GM19468 (cell line): ENCODE measurements around the gene GALM.
A peak's percentile ranks its signal among the peaks of the same experiment; 100 is the strongest.
"Not testable (repeated sequence)": the region's sequence is repeated elsewhere in the genome, so short reads cannot be mapped to it uniquely, and the experiment has no call there.

Experiments used
- ATAC-seq: cut with Tn5 transposase; IDR thresholded peaks from one replicate; pipeline ENCODE4 v1.9.1; 2021; ENCODE audit warnings: mild to moderate bottlenecking, moderate library complexity, moderate number of reproducible peaks; ENCODE audit not compliant: unreplicated experiment; ENCODE audit errors: extremely low read depth

The GALM gene

DNA sequence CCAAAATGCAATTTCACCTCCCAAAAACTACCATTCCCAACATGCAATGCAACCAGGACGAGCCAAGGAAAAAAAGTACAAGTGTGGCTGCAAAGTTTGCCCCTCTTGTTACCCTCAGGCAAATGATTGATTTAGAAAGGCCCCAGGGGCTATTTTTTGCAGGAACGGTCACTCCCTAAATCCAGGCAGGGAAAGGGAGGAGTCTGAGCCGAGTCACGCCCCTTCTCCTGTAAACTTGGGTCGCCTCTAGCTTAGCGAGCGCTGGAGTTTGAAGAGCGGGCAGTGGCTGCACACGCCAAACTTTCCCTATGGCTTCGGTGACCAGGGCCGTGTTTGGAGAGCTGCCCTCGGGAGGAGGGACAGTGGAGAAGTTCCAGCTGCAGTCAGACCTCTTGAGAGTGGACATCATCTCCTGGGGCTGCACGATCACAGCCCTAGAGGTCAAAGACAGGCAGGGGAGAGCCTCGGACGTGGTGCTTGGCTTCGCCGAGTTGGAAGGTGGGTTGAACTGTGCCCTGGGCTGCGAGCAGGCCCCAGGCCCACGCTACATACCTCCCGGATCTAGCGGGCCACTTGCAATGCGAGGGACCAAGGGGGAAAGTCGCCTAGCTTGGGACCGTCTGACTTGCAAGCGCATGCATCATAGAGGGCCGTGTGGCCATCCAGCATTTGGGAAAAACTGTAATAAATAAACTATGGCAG lies at the start of gene GALM:
GALM (plus strand) TSS at position 261 of the 702 bp plus-strand sequence; CDS start at position 309, 48 bp downstream.
- ATAC-seq, result no peak

DNA sequence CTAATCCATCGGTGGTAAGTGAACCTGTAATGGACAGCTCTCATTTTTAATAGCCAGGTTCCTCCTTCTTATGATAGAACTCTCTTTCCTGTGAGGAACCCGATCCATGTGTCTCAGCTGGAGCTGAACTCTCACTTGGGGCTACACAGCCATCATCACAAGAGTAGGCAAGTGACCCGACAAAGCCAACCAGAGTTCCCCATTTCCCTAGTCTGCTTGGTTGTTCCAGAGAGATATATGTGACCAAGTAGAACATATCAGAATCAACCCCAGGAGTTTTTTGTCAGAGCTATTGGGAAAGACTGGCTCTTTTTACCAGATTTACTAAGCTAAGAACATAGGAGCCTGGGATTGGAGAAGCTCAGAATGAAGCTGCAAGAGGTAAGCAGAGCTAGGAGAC lies 48.6 kb upstream of the GALM start:
- ATAC-seq, result no peak

DNA sequence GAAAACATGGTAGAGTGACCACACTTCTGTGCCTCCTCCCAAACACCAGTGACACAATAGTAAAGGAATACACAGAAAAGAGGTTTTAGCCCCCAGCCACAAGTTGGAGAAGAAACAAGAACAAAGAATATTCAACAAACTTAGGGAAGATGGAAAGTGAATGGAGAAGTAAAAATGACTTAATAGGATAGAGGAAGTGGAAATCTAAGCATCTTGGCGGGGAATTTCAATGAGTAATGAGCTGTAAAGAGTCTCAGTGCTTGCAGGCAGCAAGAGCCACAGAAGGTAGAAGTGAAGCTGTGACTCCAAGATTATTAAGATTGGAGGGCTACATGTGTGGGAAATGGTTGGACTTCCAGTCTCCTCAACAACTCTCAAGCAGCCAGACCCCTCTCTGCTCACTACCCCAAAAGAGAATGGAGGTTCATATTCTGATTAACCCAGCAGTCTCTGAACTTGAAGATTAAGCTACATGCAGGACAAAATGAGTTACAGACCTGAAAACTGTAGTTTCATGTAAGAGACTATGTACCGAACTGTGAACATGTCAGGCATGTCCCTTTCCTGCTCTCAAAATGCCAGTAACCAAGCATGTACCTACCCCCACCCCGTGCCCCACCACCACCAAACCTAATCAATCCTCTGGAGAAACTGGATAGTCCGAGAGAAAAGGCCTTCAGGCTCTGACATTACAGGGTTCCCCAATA lies 46.3 kb upstream of the GALM start:
- no peak for ATAC-seq

DNA sequence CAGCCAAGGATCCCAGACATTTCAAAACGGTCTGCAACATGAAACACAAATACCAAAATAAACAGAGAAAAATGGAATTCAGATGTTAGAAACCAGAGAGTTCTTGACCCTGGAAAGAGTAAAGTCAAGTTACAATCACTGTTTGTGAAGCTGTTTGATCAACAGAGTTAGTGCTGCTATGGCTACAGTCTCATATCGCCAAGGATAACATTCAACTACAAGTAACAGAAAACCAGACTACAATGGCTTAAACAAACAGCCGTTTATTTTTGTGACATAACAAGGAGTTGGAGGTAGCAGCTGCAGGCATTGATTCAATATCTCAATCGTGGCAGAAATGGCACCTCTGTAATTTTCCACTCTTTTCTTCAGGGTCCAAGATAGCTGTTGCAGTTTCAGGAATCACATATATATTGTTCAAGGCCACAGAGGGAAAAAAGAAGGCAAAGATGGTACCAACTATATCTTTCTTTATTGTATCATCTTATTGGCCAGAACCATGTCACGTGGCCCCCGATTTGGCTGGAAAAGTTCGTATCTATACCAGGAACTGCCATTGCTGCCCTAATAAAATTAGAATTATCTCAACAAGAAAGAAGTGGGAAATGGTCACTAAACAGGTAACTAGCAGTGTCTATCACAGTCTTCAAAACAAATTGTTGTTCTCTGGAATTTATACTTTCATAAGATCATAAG lies 45.5 kb upstream of the GALM start:
- ATAC-seq, result no peak

DNA sequence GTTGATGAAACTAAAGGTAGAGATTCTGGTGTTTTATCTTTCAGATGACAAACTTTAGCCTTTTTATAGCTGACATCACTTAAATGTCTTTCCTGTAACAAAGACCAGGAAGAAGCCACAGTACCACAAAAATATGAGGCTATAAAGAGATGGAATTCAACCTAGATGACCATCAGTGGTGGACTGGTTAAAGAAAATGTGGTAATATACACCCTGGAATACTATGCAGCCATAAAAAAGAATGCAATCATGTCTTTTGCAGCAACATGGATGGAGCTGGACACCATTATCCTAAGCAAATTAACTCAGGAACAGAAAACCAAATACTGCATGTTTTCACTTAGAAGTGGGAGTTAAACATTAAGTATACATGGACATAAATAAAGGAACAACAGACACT lies 44.9 kb upstream of the GALM start:
- no peak for ATAC-seq

DNA sequence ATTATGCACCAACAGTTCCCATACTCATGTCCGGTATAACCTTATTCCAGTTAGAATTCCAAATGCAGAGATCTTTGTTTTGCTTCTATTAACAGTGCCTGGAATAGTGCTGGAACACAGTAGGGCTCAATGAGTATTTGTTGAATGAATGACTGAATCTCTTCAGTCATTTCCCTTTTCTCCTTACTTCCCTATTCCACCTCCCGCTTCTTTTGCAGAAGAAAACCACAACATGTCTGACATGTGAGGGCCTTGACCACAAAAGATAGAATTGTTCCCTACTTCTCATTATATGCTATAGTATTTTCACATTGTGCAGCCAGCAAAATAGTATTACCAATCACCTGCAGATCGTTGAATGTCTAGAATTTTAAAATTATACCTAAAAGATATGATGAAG lies 43.7 kb upstream of the GALM start:
- ATAC-seq, result no peak

DNA sequence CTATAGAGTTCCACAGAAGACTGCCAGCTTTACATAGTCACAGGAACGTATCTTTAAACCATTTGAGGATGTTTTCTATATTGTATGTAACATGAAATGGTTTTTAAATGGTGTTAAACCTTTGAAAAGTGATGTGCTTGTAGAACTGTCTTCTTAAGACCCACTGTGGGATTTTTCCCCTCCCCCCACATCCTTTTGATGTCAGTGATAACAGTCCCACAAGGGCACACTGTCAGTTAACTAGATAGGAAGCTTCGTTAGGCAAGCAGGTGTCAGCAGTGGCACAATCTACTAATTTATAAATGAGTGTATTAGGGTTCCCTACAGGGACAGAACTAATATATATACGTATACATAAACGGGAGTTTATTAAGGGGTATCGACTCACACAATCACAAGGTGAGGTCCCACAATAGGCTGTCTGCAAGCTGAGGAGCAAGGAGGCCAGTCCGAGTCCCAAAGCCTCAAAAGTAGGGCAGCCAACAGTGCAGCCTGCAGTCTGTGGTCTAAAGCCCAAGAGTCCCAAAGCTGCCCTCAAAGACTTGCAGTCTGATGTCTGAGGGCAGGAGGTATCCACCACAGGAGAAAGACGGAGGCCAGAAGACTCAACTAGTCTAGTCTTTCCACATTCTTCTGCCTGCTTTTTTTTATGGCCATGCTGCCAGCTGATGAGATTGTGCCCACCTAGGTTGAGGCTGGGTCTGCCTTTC lies 39.4 kb upstream of the GALM start:
- ATAC-seq, result no peak

DNA sequence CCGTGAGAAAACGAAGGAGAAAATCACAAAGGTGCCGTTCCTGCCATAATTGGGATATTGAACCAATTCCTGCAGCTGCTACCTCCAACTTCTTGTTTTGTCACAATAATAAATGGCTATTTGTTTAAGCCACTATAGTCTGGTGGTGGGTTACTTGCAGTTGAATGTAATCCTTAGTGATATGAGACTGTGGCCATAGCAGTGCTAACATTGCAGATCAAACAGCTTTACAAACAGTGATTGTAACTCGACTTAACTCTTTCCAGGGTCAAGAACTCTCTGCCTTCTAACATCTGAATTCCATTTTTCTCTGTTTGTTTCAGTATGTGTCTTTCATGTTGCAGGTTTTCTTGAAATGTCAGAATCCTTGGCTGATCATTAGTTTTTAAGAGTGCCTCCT lies 38.5 kb upstream of the GALM start:
- ATAC-seq, result no peak

DNA sequence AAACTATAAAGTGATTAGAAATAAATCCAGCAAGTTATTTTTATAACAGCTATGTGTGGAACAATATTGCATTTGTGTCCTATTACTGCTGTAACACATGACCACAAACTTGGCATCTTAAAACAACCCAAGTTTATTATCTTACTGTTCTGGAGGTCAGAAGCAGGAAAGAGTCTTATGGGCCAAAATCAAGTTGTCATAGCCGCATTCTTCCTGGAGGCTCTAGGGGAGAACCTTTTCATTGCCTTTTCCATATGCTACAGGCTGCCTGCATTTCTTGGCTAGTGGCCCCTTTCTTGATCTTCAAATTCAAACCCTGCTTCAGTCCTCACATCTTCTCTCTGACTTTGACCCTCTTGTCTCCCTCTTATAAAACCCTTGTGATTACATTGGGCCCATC lies 36.2 kb upstream of the GALM start:
- ATAC-seq, result no peak

DNA sequence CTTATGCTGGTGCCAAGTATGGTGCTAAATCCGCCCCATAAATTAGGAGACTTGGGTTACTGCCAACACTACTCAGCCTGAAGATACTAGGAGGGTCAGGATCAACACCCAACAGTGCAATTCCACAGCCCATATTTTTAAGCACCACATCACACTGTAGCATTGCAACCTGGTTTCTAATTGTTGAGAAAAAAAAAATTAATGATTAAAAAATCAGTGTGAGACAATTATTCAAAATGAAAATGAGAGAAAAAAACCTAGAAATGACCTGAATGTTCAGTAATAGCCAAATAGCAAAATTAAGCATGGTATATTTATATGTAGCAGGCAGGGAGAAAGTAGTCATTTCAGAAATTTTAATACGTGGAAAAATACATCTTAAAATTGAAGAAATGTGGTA lies 33.9 kb upstream of the GALM start:
- no peak for ATAC-seq

DNA sequence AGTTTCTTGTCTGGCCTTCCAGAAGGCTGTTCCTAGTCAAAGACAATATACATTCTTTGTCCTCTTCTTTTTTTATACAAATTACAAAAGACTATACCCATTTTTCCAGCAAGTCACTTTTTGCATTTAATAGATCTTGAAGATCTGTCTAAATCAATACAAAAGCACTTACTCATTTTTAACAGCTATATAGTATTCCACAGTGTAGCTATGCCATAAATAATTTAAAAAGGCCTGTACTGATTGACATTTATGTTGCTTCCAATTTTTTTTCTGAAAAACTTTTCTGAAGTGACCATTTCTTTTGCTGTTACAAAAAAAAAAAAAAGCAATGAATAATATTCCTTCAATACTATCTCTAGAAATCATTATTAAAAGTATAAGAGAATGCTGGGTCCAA lies 32.9 kb upstream of the GALM start:
- ATAC-seq, result no peak

DNA sequence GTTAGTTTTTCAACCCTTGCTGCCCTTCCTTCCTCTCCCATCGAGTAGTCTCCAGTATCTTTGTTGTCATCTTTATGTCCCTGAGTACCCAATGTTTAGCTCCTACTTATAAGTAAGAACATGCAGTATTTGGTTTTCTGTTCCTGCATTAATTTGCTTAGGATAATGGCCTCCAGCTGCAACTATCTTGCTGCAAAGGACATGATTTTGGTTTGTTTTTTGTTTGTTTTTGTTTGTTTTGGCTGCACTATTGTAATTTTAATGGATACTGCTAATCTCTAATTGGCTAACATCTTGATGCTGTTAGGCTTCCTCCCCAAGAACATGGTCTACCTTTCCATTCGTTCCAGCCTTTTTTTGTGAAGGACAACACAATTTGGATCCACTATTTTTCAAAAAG lies 32.0 kb upstream of the GALM start:
- no peak for ATAC-seq

DNA sequence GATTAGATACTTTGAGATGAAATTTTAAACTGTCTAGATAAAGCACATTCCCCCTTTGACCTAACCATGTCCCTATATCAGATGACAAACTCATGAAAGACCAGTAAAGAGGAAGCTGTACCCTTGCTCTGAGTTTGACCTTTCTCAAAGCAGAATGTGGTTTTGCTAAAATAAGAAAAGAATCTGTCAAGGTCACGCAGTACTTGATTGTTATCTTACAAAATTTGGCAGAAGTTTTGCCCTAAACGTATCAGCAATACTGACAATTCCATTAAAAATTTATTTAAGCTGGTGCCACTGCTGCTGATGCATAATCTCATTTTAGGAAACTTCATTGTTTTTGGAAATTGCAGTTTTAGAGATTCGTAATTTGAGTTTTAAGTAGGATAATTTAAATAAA lies 31.2 kb upstream of the GALM start:
- peak; percentile 70 for ATAC-seq

DNA sequence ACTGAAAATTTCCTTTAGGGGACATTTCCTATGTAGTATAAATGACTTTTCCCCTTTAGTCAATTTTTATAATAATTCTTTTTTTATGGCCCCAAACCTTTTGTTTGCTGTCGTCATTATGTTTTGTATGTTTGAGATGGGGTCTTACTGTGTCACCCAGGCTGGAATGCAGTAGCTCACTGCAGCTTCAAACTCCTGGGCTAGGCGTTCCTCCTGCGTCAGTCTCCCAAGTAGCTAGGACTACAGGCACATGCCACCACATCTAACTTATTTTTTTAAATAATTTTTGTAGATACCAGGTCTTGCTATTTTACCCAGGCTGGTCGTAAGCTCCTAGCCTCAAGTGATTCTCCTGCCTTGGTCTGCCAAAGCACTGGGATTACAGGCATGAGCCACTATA lies 30.8 kb upstream of the GALM start:
- ATAC-seq, result no peak

DNA sequence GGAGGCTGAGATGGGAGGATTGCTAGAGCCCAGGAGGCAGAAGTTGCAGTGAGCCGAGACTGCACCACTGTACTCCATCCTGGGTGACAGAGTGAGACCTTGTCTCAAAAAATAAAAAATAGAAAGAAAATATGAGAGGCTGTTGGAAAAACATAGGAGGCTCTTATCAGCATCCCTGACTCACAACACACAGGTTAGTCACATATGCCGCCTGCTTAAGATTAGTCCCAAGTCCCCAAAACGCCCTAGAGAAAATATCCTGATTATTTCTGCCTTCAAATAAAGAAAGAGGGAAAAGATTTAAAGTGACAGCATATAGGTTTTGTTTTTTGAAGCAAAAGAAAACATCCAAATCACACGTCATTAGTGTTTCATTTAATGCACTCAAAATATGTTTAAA lies 29.8 kb upstream of the GALM start:
- no peak for ATAC-seq

DNA sequence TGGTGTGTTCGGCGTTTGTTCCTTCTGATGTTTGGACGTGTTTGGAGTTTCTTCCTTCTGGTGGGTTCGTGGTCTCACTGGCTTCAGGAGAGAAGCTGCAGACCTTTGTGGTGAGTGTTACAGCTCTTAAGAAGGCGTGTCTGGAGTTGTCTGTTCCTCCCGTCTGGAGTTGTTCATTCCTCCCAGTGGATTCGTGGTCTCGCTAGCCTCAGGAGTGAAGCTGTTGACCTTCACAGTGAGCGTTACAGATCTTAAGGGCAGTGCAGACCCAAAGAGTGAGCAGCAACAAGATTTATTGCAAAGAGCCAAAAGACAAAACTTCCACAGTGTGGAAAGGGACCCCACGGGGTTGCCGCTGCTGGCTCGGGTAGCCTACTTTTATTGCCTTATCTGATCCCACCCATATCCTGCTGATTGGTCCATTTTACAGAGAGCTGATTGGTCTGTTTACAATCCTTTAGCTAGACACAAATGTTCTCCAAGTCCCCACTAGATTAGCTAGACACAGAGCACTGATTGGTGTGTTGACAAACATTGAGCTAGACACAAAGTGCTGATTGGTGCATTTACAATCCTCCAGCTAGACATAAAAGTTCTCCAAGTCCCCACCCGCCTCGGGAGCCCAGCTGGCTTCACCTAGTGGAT lies 23.4 kb upstream of the GALM start:
- not testable (repeated sequence) for ATAC-seq

DNA sequence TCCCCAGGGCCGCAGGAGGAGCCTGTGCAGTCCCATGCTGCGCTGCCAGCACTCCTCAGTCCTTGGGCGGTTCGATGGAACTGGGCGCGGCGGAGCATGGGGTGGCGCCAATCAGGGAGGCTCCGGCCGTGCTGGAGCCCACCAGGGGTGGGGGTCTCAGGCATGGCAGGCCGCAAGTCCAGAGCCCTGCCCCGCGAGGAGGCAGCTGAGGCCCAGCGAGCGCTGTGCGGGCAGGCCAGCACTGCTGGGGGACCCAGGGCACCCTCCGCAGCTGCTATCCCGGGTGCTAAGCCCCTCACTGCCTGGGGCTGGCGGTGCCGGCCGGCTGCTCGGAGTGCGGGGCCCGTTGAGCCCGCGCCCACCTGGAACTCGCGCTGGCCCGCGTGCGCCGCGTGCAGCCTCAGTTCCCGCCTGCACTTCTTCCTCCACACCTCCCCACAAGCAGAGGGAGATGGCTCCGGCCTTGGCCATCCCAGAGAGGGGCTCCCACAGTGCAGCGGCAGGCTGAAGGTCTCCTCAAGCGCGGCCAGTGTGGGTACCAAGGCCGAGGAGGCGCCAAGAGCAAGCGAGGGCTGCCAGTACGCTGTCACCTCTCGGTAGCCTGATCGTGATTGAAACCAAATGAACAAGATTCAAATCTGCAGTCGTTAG lies 22.8 kb upstream of the GALM start:
- ATAC-seq, result no peak

DNA sequence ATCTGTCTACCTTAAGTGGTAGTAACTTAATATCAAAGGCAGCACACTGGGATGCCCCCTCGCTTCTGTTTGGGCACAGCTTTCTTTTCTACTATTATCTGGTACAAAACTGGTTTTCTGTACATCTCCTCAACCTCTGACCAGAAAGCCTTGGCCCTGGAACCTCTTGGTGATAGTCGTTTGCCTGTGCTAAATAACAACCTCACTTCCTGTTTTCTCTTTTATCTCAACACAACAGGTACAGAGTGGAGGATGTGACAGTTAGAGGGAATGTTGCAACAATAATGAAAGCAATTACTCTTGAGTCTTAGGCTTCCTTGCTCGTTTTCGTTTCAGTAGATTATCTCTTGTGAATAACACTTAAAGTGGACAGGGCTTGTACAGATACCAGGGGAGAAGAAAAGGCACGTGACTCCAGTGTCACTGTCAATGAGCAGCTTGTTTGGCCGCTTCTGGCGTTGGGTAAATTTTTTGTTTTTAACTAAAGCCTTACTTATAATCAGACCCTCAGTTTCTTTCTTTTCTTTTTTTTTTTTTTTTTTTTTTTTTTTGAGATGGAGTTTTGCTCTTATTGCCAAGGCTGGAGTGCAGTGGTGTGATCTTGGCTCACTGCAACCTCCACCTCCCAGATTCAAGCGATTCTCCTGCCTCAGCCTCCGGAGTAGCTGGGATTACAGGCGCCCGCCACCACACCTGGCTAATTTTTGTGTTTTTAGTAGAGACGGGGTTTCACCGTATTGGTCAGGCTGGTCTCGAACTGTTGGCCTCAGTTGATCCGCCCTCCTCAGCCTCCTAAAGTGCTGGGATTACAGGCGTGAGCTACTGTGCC lies 22.0 kb upstream of the GALM start:
- ATAC-seq, result not testable (repeated sequence)
